CD14-positive monocyte (primary cell): ENCODE results near the gene GDPD2. TPM values are rescaled to one million over a fixed set of nuclear protein-coding genes. Genes with fewer than 3 reads are reported as not detected.

Experiments used
- DNase-seq, 3 donors: peaks; one replicate each; pipeline ENCODE4 v3.0.0-alpha.2; 2011 to 2022
- H2AFZ ChIP-seq: 2 replicates; pipeline ENCODE4 v1.6.0; 2012; ENCODE audit warnings: mild to moderate bottlenecking, low read depth, low read length, inconsistent platforms; ENCODE audit not compliant: insufficient read depth, poor library complexity, severe bottlenecking
- H3K27ac ChIP-seq, 2 donors: 1 replicate in 1 of 2; 2 replicates in 1 of 2; pipeline ENCODE4 v1.5.1; 2012 to 2013; ENCODE audit warnings: low read length in 2 of 2, control low read depth in 1 of 2, inconsistent platforms in 1 of 2, low read depth in 1 of 2, mild to moderate bottlenecking in 1 of 2
- H3K27me3 ChIP-seq, 2 donors: one replicate each; pipeline versions ENCODE4 v1.6.0 to v1.6.1; 2011 to 2013; ENCODE audit warnings: low read length in 2 of 2; ENCODE audit not compliant: control insufficient read depth in 2 of 2, insufficient read depth in 2 of 2
- H3K36me3 ChIP-seq, 2 donors: replicated peaks in 1 of 2; 1 replicate in 1 of 2; 2 replicates in 1 of 2; pipeline versions ENCODE4 v1.5.1 to v1.6.1; 2012 to 2013; ENCODE audit warnings: low read length in 2 of 2, control low read depth in 1 of 2, inconsistent platforms in 1 of 2, mild to moderate bottlenecking in 1 of 2; ENCODE audit not compliant: insufficient read depth in 2 of 2, control insufficient read depth in 1 of 2
- H3K4me1 ChIP-seq, 2 donors: 1 replicate in 1 of 2; 2 replicates in 1 of 2; pipeline versions ENCODE4 v1.5.1 to v1.6.1; 2012 to 2013; ENCODE audit warnings: low read length in 2 of 2, control low read depth in 1 of 2, inconsistent platforms in 1 of 2, mild to moderate bottlenecking in 1 of 2, moderate library complexity in 1 of 2; ENCODE audit not compliant: insufficient read depth in 2 of 2, control insufficient read depth in 1 of 2
- H3K4me2 ChIP-seq: replicated peaks from 2 replicates; pipeline ENCODE3; 2012; ENCODE audit warnings: low read length, moderate library complexity, mild to moderate bottlenecking; ENCODE audit not compliant: poor library complexity, severe bottlenecking; ENCODE audit errors: extremely low read depth
- H3K4me3 ChIP-seq, 3 experiments: fragments of 200-600 bp in 1 of 3; sonication (generic) in 1 of 3; replicated peaks in 1 of 3; 1 replicate in 2 of 3; 2 replicates in 1 of 3; pipeline ENCODE4 v1.5.1; 2011 to 2013; ENCODE audit warnings: low read length in 3 of 3, mild to moderate bottlenecking in 3 of 3, control low read depth in 2 of 3, low read depth in 2 of 3, inconsistent platforms in 1 of 3, moderate library complexity in 1 of 3
- H3K79me2 ChIP-seq: 2 replicates; pipeline ENCODE4 v1.6.0; 2012; ENCODE audit warnings: mild to moderate bottlenecking, control low read depth, inconsistent platforms, low read length, moderate library complexity; ENCODE audit not compliant: insufficient read depth
- H3K9ac ChIP-seq: 2 replicates; pipeline ENCODE4 v1.6.0; 2017; ENCODE audit warnings: low read length, mild to moderate bottlenecking; ENCODE audit not compliant: insufficient read depth, poor library complexity, severe bottlenecking
- H3K9me3 ChIP-seq, 2 donors: replicated peaks in 1 of 2; 1 replicate in 1 of 2; 2 replicates in 1 of 2; pipeline versions ENCODE4 v1.5.1 to v1.6.1; 2012 to 2013; ENCODE audit warnings: low read length in 2 of 2, control low read depth in 1 of 2; ENCODE audit not compliant: control insufficient read depth in 1 of 2, insufficient read depth in 1 of 2
- H4K20me1 ChIP-seq: 2 replicates; pipeline ENCODE4 v1.6.0; 2012; ENCODE audit warnings: mild to moderate bottlenecking, low read length, control low read depth, moderate library complexity; ENCODE audit not compliant: insufficient read depth
- H3K27ac Mint-ChIP-seq, 7 donors: one replicate each; pipeline ENCODE4 v1.8.0; 2020; ENCODE audit warnings: mild to moderate bottlenecking in 7 of 7, mixed read lengths in 7 of 7, moderate library complexity in 6 of 7, inconsistent platforms in 2 of 7
- H3K27me3 Mint-ChIP-seq, 3 donors: one replicate each; pipeline ENCODE4 v1.8.0; 2021 to 2022; ENCODE audit warnings: low read depth in 3 of 3, mild to moderate bottlenecking in 3 of 3, mixed read lengths in 3 of 3, moderate library complexity in 3 of 3, inconsistent platforms in 1 of 3
- H3K36me3 Mint-ChIP-seq, 2 donors: one replicate each; pipeline ENCODE4 v1.8.0; 2020; ENCODE audit warnings: mixed read lengths in 2 of 2, inconsistent platforms in 1 of 2, mild to moderate bottlenecking in 1 of 2
- H3K4me1 Mint-ChIP-seq: one replicate; pipeline ENCODE4 v1.8.0; 2020; ENCODE audit warnings: mild to moderate bottlenecking, mixed read lengths
- H3K4me3 Mint-ChIP-seq, 2 donors: one replicate each; pipeline ENCODE4 v1.8.0; 2020; ENCODE audit warnings: mild to moderate bottlenecking in 2 of 2, mixed read lengths in 2 of 2, moderate library complexity in 1 of 2
- H3K9me3 Mint-ChIP-seq, 7 donors: one replicate each; pipeline ENCODE4 v1.8.0; 2020 to 2022; ENCODE audit warnings: mixed read lengths in 7 of 7, mild to moderate bottlenecking in 6 of 7, moderate library complexity in 6 of 7, inconsistent platforms in 2 of 7
- CTCF ChIP-seq: fragments of 200-600 bp; IDR thresholded peaks from one replicate; pipeline ENCODE4 v1.8.0; 2022; ENCODE audit warnings: antibody characterized with exemption, mild to moderate bottlenecking
- WGBS: methylation state at CpG from one replicate; pipeline ENCODE4 v1.1.5; 2013; ENCODE audit warnings: missing lambda C conversion rate; ENCODE audit not compliant: insufficient coverage; 5-methylcytosine and 5-hydroxymethylcytosine counted together
- intact Hi-C, 2 donors: fragments of 100-400 bp; cut with micrococcal nuclease; formaldehyde crosslinking; loops; one replicate each; pipeline versions ENCODE4 v1.15.0 to v1.15.1; 2023
- polyA plus RNA-seq, 3 donors: library from polyadenylated mRNA; depleted of rRNA in 1 of 3; unstranded in 2 of 3; stranded (reverse) in 1 of 3; fragments of 300-500 nt in 2 of 3; fragments of >200 nt in 1 of 3; fragmentation: Illumina TruSeq in 2 of 3; gene quantifications; 1 replicate in 2 of 3; 2 replicates in 1 of 3; pipeline ENCODE4 v1.2.3, GENCODE V29; 2012 to 2021

GDPD2 gene
- polyA plus RNA-seq, 3 donors = not detected

DNA sequence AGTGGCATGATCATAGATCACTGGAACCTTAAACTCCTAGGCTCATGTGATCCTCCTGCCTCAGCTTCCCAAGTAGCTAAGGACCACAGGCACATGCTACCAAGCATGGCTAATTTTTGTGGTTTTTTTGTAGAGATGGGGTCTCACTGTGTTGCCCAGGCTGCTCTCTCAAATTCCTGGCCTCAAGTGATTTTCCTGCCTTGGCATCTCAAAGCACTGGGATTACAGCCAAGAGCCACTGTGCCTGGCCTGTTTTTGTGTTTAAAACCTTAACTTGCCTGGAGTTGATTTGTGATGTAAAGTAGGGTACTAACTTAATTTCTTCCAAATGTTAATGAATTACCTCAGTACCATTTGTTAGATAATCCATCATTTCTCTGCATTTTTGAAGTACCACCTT lies 43.9 kb downstream of the GDPD2 start:
- intact Hi-C loops = no loop called here
- Histone ChIP-seq H3K4me1 (peaks cover 10 to 13% of the 10 kb centered on the region in 2 donors), H3K27ac (no peak overlapping the region), H4K20me1 (no peaks in the 10 kb centered on the region), H3K36me3 (no peaks in the 10 kb centered on the region), H3K9me3 (no peaks in the 10 kb centered on the region), H2AFZ (no peak overlapping the region), H3K4me2 (no peak overlapping the region), H3K27me3 (no peaks in the 10 kb centered on the region), H3K4me3 (no peak overlapping the region), H3K79me2 (no peaks in the 10 kb centered on the region), H3K9ac (no peak overlapping the region)
- no peak for TF ChIP-seq CTCF
- no peak for DNase-seq
- no peak overlapping the region for H3K27ac Mint-ChIP-seq
- H3K4me3 Mint-ChIP-seq = no peak overlapping the region
- no peaks in the 10 kb centered on the region for H3K36me3 Mint-ChIP-seq
- peaks cover 14% of the 10 kb centered on the region for H3K4me1 Mint-ChIP-seq
- H3K27me3 Mint-ChIP-seq = peaks cover 0 to 7% (median 1%) of the 10 kb centered on the region in 3 donors
- no peaks in the 10 kb centered on the region for H3K9me3 Mint-ChIP-seq

GRCh38 chrX:70468709-70469108 lies 45.6 kb downstream of the GDPD2 start:
- Mint-ChIP-seq H3K27ac (no peak overlapping the region), H3K9me3 (no peaks in the 10 kb centered on the region), H3K27me3 (peaks cover 0 to 7% (median 4%) of the 10 kb centered on the region in 3 donors), H3K36me3 (no peaks in the 10 kb centered on the region), H3K4me3 (no peak overlapping the region), H3K4me1 (peaks cover 14% of the 10 kb centered on the region)
- Histone ChIP-seq H3K9me3 (no peaks in the 10 kb centered on the region), H3K4me1 (peaks cover 10 to 13% of the 10 kb centered on the region in 2 donors), H4K20me1 (no peaks in the 10 kb centered on the region), H3K4me3 (no peak overlapping the region), H3K27me3 (no peaks in the 10 kb centered on the region), H3K27ac (no peak overlapping the region), H3K36me3 (no peaks in the 10 kb centered on the region), H3K4me2 (no peak overlapping the region), H3K79me2 (no peaks in the 10 kb centered on the region), H3K9ac (no peak overlapping the region), H2AFZ (no peak overlapping the region)
- TF ChIP-seq CTCF = no peak
- DNase-seq = no peak
- intact Hi-C loops = no loop called here
- WGBS = no CpG with 5 or more reads among the region's 1 CpG
